COLO668 (cell line): ENCODE results near the gene PIEZO1.
"Not testable (repeated sequence)": the region's sequence is repeated elsewhere in the genome, so short reads cannot be mapped to it uniquely, and the experiment has no call there.

Source experiments
- DNase-seq: peaks from one replicate; lab custom pipeline; 2025; ENCODE audit not compliant: unreplicated experiment; lab: John Stamatoyannopoulos, UW

The PIEZO1 gene

DNA sequence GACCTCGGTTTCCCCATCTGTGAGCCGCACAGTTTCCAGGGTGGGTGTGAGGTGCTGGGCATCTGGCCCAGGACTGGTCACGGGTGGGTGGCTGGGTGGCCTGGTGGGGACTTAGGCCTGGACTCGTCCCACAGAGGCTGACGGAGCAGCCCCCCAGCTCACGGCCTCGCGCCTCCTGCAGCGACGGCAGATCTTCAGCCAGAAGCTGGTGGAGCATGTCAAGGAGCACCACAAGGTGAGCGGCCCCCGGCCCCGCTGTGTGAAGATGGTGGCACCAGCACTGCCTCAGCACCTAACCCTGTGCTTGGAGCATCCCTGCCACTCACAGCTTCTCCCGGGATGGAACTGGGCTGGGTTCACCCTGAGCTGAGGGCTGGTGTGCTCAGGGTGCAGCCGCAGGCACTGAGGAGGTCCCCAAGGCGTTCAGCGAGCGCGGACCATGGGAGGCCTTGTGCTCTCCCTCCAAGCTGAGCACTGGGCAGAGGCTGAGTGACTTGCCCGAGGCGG is 20.9 kb upstream of the PIEZO1 start:
- no peak for DNase-seq

GRCh38 chr16:88805340-88805715 is 20.3 kb upstream of the PIEZO1 start:
- DNase-seq = peak; percentile 27

DNA sequence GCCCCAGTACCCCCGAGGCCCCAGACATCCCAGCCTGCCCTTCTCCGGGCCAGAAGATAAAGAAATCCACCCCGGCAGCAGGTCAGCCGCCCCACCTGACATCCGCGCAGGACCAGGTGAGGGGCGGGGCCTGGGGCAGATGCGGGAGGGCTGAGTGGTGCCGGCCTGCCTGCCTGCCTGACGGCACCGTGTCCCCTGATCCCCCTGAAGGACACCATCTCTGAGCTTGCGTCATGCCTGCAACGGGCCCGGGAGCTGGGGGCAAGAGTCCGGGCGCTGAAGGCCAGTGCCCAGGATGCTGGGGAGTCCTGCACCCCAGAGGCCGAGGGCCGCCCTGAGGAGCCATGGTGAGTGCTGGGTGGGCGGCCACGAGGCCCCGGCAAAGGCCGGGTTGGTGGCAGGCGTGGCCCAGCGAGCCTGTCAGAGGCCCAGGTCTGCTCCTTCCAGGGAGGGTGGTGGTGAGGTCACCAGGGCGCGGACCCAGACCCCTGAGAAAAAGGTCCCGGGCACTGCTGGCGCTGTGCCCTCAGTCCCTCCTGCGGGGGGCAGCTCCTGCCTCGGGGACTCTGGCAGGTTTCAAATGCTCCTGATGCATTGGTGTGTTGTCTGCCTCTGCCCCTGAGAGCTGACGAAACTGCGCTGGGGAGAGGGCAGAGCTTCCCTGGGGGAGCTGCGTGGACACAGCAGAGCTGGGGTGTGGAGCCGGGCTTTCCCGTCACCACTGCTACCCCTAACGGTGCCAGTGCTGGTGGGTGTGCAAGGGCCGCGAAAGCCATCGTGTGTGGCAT is 19.7 kb upstream of the PIEZO1 start:
- DNase-seq = peak; percentile 88

- DNase-seq = no peak
These were observed 19.1 kb upstream of the PIEZO1 start for GRCh38 chr16:88804173-88804551.

DNA sequence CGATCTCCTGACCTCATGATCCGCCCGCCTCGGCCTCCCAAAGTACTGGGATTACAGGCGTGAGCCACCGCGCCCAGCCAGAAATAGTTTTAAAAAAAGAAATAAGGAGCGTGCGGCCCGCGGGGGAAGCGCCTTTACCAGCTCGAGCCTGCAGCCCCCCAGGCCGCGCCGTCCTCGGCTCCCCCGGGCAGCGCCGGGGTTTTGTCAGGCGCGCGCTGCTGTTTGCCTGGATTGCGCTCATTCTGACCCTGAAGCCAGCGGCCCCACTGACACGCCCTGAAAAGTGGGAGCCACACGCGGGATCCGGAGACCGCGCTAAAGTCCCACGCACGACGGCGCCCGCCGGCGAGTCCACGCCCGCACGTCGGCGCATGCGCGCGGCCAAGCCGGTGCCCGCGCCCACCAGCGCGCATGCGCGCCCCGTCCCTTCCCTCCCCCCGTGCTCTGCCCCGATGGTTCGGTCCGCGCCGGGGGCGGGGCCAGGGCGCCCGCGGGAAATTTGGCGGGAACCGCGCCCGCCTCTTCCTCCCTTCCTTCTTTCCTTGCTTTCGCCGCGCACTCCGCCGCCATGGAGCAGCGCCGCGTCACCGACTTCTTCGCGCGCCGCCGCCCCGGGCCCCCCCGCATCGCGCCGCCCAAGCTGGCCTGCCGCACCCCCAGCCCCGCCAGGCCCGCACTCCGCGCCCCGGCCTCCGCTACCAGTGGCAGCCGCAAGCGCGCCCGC is 18.4 kb upstream of the PIEZO1 start, which contains the start of gene CDT1:
CDT1 (plus strand) TSS at position 526 of the 724 bp plus-strand sequence; CDS start at position 569, 43 bp downstream.
- DNase-seq = peak; percentile 93

DNA sequence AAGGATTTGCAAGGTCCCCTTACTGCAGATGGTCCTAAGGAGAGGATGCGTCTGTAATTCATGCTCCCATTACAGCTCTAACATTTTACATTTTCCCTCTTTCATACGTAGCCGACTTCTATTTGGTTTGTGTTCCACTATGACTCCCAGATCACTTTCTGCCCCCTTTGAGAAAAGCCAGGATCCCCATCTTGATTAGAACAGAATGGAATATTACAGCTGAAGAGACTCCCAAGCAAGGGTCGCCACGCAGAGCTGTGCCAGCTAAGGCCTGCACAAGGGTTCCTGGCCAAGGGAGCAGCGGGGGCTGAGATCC is 15.2 kb upstream of the PIEZO1 start:
- no peak for DNase-seq

DNA sequence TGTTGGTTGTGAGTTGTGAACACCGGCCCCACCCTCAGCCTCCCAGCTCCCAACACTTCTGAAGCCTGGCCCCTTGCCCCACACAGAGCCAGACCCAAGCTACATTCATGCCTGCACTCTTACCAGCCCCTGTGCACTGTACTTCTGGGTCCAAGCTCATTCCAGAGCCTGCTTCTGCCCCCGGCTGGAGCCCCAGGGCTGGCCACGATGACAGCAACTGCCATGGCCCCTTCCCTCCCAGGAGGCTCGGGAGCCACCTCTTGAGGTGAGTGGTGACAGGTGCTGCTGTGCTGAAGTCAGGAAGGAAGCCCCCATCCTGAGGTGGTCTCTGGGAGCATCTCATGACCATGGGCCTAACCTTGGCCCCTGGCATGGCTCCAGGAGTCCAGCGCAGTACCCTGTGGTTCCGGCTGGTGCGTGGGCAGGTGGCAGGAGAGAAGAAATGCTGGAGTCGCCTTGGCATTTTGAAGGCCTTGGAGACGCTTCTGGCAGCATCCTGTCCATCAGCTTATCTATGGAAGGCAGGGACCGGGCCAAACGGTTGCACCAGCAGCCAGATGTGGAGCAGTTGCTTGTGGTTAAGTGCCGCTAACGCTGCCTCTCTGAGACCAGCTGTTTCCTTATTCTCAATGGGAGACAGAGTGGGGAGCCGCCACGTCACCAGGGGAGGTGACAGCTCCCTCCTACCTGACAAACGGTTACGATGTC is 14.7 kb upstream of the PIEZO1 start:
- no peak for DNase-seq

GRCh38 chr16:88798772-88799455 is 13.9 kb upstream of the PIEZO1 start:
- no peak for DNase-seq

DNA sequence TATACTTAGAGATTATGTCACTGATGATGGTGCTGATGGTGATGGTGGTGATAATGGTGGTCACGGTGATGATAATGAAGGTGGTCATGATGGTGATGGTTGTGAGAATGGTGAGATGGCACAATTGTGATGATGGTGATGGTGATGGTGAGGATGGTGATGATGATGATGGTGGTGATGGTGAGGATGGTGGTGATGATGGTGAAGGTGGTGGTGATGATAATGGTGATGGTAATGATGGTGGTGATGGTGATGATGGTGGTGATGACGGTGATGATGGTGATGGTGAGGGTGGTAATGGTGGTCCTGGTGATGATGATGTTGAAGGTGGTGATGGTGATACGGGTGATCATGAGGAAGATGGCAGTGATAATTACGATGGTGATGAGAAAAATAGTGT is 13.1 kb upstream of the PIEZO1 start:
- DNase-seq = no peak

DNA sequence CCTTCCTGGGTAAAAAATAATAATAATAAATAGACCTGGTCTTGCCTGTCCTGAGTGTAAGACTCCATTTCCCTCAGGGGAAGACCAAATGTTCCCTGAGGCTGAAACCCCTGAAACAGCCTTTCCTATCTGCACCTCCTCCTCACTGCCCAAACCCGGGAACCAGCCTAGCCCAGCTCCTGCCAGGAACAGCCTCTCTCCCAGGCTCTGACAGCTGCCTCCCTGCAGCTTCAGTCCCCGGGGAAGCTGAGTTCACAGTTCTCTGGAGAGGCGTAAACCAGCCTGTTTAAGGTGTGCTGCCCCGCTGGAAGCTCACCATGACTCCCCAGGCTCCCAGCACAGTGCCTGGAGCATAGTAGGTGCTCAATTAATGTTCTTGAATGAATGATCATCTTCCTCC is 11.3 kb upstream of the PIEZO1 start:
- DNase-seq = no peak

DNA sequence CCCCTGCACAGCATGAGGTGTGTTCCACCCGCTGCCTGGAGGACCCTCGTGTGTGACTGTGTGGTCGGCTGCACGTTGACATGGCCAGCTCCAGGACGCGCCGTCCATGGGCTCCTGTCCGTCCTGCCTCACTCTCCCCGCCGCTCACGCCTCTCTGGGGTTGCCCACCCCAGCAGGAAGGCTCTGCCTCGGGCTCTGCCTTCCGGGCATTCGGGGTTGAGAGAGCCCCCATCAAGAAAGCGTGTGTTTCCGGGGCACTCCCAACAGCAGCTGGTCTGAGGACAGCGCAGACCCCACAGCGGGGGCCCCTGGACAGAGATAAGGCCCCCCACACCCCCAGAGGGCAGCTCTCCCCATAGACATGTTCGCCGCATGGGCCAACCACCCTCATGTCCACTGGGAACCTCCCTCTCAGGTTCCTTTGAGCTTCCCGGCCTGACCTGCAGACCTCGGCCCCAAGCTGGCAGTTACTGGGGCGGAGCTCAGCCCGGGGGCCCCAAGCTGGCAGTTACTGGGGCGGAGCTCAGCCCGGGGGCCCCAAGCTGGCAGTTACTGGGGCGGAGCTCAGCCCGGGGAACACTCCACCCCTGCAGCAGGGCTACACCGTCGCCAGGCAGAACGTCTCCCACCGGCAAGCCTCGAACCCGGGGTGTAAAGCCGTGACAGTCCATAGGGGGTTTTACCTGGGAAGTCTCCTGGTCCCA is 8.4 kb upstream of the PIEZO1 start:
- no peak for DNase-seq

DNA sequence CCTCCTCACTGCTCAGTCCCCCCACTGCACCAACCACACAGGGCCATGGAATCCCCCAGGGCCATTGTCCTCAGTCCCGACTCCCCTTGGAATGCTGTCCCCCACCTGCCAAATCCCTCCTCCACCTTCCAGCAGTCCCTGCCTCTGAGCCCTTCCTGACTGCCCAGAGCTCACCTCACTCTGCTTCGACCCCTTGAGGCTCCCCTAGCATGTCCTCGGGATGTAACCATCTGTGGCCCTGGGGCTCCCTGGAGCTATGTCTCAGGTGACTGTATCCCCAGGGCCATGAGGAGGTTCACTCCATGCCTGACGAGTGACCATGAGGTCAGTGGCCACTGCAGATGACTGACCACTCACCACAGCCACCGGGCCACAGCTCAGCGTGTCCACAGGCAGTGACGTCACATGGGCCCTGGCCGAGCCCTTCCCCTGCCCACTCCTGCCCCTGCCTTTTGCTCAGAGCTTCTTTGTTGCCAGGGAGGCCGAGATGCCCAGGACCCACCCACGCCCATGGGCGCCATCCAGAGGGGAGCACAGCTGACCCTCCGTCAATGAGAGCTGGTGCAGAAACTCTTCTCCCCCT is 7.7 kb upstream of the PIEZO1 start:
- DNase-seq = no peak

GRCh38 chr16:88792078-88792550 is 7.1 kb upstream of the PIEZO1 start:
- DNase-seq = no peak

- peak; percentile 41 for DNase-seq
These were observed 5.5 kb upstream of the PIEZO1 start for GRCh38 chr16:88790312-88791211.

DNA sequence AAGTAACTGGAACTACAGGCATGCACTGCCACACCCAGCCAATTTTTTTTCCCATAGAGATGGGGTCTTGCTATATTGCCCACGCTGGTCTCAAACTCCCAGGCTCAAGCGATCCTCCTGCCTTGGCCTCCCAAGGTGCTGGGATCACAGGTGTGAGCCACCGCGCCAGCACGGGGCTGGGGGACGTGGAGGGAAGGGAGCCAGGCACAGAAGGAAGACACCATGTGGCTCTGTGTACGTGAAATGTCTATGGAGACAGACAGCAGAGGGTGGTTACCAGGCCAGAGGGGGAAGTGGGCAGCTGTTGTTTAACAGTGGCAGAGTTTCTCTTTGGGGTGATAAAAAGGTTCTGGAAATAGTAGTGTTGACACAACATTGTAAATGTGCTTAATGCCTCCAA is 4.6 kb upstream of the PIEZO1 start:
- no peak for DNase-seq

- not testable (repeated sequence) for DNase-seq
These were observed 3.7 kb upstream of the PIEZO1 start for GRCh38 chr16:88788749-88789148.

GRCh38 chr16:88787579-88788314 is 2.7 kb upstream of the PIEZO1 start:
- DNase-seq = no peak

GRCh38 chr16:88784856-88785105 is 239 bp downstream of the PIEZO1 start:
- no peak for DNase-seq
